Sciatic nerve (tissue), 2 donors: ENCODE results near the gene CAPN12. TPM values are rescaled to one million over a fixed set of nuclear protein-coding genes. Genes with fewer than 3 reads are reported as not detected.

Experiments used
- ATAC-seq: fragments of 200-7000 bp; cut with Tn5 transposase; one replicate; pipeline ENCODE4 v1.9.1; 2020; ENCODE audit warnings: mild to moderate bottlenecking, moderate library complexity
- DNase-seq: peaks from one replicate; pipeline ENCODE4 v3.0.0-alpha.2; 2020; ENCODE audit warnings: low spot score
- intact Hi-C: fragments of 100-400 bp; cut with DNase I; formaldehyde crosslinking; loops from one replicate; pipeline ENCODE4 v1.14.2; 2022
- total RNA-seq: library from RNA; stranded (reverse); fragmentation: NEBNext Ultra II Directional; extraction: Animal tissue kit (Norgen Biotek cat#: 25700); gene quantifications from one replicate; pipeline ENCODE4 v1.2.1, GENCODE V29; 2021
- donor health status: DM: no; HTN: no; CAD: no.
- donor health status: DM: no; HTN: no; CAD: no.

CAPN12 gene
- total RNA-seq, 1 donor from 2014 or later = 5.6 TPM

DNA sequence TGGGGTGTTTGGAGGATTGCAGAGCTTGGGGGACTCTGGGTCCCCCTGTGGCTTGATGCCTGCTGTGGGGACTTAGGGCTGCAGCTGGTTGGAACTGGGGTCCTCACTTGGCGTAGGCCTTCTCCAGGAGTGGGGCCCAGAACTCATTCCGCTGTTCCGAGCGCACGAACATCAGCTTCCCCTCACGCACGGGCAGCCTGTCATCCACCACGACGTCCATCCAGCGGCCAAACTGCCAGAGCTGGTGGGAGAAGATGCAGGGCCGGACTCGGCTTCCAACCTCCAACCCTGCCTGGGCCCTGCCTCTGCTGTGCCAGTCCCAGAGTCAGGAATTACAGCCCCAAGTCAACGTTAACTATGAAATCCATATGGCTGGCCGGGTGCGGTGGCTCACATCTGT is 2.6 kb downstream of the CAPN12 start:
- intact Hi-C loops = no loop called here
- peak; percentile 54 for DNase-seq
- ATAC-seq = no peak

DNA sequence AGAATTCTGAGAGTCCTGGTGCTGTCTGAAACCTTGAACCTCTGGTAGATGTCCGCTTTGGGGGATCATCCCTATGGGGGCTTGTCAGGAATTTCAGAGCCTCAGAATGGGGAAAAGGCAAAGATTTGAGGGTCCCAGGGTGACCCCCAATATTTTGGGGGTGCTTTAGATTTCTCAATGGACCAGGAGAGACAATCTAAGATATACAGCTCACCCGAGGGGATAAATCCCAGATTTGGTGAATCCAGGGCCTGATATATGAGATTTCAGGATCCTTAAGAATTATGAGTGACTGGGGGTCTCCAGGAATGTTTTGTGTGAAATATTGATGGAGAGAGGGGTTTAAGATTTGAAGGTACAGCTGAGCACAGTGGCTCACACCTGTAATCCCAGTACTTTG is 3.3 kb downstream of the CAPN12 start:
- DNase-seq (no peak), ATAC-seq (no peak)
- intact Hi-C loops = no loop called here

DNA sequence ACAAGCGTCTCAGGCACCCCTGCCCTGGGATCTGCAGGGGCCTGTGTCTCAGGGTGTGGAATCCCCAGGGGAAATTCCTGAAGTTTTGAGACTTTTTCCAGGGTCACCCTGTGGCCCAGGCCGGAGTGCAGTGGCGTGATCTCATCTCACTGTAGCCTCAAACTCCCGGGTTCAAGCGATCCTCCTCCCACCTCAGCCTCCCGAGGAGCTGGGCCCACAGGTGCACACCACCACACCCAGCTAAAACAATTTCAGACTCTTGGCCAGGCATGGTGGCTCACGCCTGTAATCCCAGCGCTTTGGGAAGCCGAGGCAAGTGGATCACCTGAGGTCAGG is 4.0 kb downstream of the CAPN12 start:
- ATAC-seq (no peak), DNase-seq (no peak)
- intact Hi-C loops = no loop called here

DNA sequence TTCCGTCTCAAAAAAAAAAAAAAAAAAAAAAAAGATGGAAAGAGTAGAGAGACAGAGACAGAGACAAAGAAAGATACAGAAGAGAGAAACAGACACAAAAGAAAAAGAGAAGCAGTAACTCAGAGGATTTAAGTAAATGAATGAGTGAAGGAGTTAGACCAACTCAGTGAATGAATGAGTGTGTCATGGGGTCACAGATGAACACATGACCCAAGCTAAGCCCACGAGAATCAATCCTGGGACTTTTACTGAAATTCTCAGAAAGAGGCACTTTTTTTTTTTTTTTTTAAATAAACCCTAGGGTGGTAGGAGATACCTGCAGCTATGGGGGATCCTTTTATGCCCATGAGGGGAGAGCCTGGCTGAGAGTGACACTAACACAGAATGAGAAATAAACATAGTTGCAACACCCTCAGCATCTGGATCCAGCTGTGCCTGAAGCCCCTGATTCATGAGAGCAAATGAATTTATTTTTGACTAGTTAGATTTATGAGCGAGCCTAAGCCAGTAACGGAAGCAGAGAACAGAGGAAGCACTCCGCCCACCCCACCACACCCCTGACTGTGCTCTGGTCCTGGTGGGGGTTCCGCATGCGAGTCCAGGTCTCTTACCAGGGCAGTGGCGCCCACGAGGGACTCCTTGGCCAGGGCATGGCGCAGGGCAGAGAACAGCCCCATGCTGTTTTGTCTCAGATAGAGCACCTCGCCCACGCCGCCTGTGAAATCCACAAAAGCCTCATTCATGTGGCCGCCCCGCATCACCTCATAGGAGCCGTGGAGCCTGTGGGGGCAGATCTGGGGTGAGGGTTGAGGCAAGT is 4.6 kb downstream of the CAPN12 start:
- intact Hi-C loops = no loop called here
- DNase-seq (peak; percentile 68), ATAC-seq (peak; percentile 29)

DNA sequence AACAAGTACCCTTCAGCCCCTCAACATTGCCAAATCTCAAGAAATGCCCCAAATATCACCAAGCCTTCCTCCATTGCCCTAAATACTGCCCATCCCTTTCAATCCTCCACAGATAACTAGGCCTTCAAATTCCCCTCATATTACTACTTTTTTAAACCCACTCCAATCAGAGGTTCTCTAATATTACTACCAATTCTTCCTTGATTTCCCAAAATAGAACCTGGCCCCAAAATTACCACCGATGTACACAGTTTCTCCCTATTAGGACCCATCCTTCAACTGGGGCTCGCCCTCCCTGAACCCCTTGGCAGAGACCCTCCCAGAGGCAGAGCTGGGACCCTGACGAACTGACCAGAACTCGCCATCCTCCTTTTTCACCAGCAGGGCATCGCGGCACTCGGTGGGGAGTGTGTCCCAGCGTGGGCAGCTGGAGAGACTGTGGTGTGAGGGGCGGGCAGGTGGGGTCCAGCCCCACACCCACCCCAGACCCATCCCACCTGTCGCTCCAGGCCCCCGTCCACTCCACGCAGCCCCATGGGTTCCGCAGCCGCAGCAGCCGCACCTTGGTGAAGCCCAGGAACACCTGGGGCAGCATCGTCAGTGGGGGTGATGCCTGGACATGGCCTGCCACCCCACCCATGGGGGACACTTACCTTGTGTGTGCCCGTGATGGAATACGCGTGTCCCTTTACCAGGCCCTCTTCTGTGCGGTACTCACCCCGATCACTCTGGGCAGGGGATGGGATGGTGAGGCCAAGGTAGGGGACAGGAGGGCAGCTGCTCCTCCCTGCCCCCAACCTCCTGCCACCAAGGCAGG is 6.1 kb downstream of the CAPN12 start:
- intact Hi-C loops = no loop called here
- DNase-seq = peak; percentile 58
- no peak for ATAC-seq

DNA sequence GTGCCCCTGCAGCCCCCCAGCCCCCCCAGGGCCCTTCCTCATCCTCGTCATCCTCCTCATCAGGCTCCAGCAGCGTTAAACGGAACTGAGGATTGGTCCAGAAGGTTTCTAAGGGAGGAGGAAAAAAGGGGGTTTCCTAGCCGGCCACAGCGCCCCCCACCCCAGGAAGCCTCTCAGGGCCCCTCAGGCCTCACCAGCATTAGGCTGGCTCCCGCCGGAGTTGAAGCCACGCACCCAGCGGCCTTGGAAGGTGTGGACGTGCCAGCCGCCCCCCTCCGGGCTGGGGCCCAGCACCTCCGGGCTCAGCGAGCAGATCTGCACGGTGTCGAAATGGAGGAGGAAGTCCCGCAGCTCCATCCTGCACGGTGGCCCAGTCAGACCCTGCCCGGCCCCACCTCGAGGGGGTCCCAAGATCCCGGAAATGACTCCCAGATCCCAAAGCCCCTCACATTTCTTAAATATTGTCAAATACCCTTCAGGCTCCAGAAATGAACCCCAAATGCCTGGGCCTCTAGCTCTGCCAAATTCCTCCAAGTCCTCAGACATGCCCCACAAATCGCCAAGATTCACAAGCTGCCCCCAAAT is 6.9 kb downstream of the CAPN12 start:
- DNase-seq = peak; percentile 56
- intact Hi-C loops = no loop called here

DNA sequence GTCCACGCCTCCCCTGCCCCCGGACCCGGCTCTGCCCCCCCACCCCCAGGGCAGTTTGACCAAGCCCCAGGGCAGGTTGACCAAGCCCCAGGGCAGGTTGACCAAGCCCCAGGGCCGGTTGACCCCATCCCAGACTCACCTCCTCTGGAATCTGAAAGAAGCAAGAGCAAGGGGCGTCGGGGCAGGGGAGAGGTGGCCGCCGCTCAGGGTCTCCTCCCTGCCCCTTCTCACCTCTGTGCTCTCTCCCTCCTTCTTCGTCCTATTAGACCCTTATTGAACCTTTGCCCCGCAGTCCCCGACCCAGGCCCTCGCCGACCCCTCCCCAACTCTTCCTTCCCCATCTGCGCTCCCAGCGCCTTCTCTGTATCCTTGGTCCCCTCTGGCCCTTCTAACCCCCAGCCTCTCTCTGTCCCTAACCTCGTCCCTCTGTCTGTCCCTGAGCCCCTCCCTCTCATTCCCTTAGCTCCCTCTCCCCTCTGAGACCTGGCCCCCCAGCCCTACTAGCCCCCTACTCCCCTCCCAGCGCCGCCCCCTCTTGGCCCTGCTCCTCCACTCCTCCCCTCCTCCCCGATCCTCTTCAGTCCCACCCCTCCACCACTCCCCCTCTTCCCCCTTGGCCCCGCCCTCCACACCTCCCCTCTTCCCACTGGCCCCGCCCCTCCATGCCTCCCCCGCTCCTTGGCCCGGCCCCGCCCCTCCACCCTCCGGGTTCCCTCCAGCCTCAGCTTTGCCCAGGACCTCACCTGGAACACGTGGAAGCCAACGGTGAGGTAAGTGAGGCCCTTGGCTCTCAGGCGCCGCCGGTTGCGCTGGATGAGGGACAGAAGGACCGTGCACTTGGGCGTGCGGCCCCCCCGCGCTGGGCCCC is 7.6 kb downstream of the CAPN12 start:
- intact Hi-C loops = no loop called here
- ATAC-seq = peak; percentile 27
- peak; percentile 81 for DNase-seq

More for the DNA sequence above, 6.9 kb downstream of the CAPN12 start:
- ATAC-seq = no peak

DNA sequence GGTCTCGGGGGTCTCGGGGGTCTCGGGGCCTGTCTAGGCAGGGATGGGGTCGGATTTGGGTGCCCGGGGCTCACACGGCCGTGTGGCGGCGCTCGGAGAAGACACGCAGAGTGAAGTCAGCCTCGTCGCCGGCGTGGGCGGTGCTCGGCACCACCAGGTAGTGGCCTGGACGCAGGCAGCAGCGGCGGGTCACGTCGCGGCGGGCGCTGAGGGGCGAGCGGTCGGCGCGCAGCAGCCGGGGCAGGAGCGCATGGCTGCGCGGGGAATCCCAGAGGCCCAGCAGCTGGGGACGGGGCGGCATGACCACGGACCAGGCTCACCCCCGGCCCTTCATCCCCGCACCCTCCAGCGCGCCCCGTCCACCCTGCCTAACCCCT is 8.2 kb downstream of the CAPN12 start:
- ATAC-seq = peak; percentile 1
- DNase-seq = peak; percentile 75
- intact Hi-C loops = no loop called here

DNA sequence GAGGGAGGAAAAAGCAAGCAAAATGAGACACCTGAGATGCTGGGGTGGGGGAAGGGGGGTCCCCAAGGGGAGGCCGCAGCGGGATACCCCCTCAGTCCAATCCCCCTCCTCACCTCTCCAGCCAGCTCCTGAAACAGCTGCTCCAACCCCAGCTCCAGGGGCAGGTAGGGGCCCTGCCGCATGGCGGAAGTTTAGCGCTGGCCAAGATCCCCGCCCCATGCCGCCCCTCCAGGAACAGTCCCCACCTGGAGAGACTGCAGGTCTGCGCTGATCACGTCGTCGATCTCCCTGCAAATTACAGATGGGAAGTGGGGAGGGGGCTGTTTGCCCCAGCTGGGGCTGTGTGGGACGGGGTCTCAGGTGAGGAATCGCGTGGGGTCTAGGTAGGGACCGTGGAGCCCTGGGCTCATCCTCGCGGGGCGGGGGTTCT is 9.0 kb downstream of the CAPN12 start:
- ATAC-seq = no peak
- peak; percentile 60 for DNase-seq
- intact Hi-C loops = no loop called here

DNA sequence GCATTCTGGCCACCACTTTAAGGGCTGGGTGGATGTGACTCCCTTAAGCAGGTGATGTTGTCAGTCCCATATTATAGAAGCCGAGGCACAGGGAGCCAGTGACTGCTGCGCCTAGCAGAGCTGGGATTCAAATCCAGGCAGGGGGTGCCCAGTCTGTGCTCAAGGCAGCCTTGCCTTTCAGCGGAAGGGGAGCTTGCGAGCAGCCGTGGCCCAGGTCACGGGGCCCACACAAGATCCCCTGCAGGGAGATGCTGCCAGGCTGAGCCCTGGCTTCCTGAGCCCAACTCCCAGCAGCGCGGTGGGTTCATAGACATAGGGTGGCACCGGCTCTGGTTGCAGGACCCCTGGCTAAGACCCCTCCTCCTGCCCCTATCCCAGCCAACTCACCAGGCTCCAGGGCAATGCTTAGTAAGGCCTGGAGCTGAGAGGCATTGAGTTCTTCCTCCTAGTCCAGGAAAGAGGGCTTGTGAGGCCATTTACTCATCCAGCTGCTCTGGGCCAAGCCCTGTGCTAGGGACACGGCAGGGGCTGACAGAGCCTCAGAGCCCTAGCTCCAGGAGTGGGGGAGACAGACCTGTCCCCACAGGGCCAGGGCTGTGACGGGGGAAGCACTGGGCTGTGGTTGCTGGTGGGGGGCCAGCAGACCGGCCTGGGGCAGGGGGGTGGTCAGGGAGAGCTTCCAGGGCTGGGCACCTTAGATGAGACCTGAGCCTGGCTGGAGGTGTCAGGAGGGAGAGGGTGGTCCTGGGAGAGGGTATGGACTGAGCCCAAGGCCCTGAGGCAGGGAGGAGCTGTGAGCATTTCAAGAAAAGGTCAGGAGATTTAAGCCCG is 9.6 kb downstream of the CAPN12 start:
- peak; percentile 58 for DNase-seq
- intact Hi-C loops = no loop called here
- peak; percentile 25 for ATAC-seq

DNA sequence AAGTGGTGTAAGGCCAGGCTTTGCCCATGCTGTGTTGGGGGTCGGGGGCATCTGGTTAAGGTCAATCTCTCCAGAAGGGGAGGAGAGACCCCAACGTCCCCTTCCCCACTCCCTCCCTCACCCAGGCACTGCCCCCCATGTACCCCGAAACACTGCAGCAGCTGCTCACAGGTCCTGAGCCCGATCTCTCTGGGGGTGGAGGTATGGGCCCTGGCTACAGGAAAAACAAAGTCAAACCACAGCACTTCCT is 10.2 kb downstream of the CAPN12 start:
- peak; percentile 51 for DNase-seq
- intact Hi-C loops = no loop called here
- ATAC-seq = peak; percentile 0

DNA sequence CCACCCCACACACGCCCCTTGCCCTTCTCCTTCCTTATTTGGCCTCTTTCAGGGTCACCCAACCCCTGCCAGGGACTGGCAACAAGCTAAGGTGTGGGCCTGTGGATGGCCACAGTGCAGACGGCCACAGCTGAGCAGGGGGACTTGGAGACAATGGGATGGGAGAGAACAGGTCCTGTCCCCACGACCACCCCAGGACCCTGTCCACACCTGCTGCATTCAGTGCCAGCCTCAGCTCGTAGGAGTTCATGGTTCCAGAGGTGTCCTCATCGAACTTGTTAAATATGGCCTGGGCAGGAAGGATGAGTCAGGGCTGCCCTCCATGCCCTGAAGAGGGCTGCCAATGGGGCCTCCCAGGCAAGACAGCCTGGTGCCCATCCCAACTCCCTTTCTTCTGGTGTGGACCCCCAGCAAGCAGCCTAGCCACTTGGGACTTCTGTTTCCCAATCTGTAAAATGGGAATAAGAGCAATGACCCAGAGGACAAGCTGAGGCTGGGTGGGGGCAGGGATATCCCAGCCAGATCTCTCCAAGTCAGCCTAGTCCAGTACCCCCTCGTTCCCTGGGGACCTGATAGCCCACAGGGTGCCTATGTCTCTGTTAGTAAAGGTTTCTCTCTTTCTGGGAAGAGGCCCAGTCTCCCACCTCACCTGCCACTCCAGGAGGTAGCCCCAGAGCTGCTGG is 10.6 kb downstream of the CAPN12 start:
- ATAC-seq (no peak), DNase-seq (peak; percentile 58)
- intact Hi-C loops = no loop called here

DNA sequence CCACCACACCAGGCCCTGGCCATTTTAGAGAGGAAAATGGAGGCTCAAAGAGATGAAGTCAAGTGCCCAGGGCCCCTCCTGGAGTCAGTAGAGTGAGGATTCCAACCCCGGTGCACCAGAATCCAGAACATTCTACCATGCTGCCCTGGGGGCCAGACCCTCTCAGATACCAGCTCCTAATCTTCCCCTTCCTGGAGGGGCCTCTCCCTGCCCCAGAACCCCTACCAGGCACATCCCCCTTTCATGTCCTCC is 11.1 kb downstream of the CAPN12 start:
- intact Hi-C loops = no loop called here
- DNase-seq (no peak), ATAC-seq (no peak)

DNA sequence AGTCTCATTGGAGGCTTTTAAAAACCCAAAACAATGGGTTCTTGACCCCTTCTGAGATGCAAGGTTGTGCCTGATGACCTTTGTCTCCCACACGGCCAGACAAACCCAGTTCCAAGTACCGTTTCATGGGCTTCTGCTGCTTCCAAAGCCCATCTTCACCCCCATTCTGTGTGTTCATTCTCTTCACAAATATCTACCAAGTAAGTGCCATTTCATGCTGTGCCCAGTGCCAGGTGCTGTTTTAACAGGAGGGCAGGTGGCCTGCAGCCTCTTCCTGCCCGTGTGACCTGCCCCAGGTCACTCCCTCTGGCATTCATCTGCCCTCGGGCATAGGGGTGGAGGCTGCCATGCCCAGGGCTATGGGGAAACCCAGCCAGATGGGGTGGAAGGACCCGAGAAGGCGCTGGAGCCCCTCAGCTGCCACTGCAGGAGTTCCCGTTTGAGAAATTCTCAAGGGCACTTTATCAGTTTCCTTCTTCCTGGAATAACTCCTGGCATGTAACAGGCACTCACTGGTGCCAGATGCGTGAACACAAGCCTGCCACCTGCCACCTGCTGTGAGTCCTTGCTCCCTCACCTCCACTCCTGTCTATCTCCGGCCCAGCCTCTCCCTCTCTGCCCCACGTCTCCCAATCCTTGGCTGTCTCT is 12.5 kb downstream of the CAPN12 start:
- DNase-seq = peak; percentile 51
- intact Hi-C loops = no loop called here
- no peak for ATAC-seq

DNA sequence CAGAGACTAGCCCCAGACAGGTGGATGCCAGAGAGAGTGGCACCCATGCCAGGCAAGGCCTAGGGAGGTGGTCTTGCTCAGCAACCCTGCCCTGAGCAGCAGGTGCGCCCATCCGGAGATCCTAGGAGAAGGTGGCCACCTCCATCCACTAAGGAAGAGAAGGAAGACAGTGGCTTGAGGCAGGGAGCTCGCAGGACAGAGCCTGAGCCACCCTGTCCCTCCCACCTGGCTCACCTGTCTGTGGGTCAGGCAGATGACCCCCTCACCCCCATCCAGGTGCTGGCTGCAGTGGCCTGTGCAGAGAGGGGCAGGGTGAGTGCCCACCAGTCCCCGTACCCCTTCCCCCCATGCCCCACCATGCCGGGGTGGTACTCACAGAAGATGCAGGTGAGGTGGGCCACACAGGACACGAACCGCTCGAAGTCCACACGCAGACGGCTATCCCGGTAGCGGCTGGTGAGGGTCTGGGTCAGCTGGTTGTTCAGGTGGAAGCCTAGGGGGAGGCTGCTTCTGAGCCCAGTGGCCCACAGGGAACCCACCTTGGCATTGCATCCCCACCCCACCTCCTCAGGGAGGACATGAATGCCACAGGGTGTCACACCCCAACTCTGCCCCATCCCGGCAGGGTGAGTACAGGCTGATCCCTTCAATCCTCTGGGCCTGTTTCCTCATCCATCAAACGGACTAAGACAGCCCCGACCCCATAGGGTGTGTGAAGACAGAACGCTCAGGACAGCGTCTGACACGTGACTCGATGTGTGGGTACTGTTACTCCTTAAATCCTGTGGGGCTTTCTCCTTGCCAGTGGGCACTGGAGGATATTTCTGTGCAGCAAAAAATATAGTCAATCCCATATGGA is 13.3 kb downstream of the CAPN12 start:
- DNase-seq (peak; percentile 54), ATAC-seq (no peak)
- intact Hi-C loops = no loop called here

DNA sequence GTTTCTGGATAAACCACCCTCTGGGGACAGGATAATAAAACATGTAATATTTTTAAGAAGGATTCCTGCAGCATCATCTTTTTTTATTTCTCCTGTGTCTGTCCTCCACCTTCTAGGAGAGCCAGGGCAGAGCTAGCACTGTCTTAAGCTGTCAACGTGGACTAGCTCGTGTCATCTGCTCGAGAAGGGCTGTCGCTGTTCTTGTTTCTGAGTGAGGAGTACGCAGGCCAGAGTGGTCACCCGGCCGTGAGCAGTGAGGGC is 13.9 kb downstream of the CAPN12 start:
- intact Hi-C loops = no loop called here
- no peak for ATAC-seq

More for the DNA sequence above, 13.9 kb downstream of the CAPN12 start:
- no peak for DNase-seq
